Caco-2 (cell line): Measurements from ENCODE around the gene KRT25. TPM values are rescaled to one million over a fixed set of nuclear protein-coding genes. Genes with fewer than 3 reads are reported as not detected.

Experiments used
- BruUV-seq: library from RNA; stranded (reverse); fragments of 400-500 nt; replicated peaks from 2 replicates; lab custom pipeline; 2021; lab: Mats Ljungman, UMichigan
- CTCF ChIA-PET: fragments of 300-600 bp; sonication (Branson Sonifier 250); formaldehyde crosslinking; loops from one replicate; lab custom pipeline; 2022; ENCODE audit warnings: antibody characterized with exemption; lab: Charles Lee
- POLR2A ChIA-PET: fragments of 300-600 bp; sonication (Branson Sonifier 250); formaldehyde crosslinking; loops from one replicate; lab custom pipeline; 2022; ENCODE audit warnings: antibody characterized with exemption; lab: Charles Lee
- DNase-seq, 2 experiments: peaks; one replicate each; pipeline versions ENCODE4 v3.0.0 to v3.0.0-alpha.2; 2020 to 2022
- H3K27me3 ChIP-seq: replicated peaks from 2 replicates; pipeline ENCODE4 v1.6.0; 2011; ENCODE audit warnings: low read length; ENCODE audit not compliant: control insufficient read depth, insufficient read depth
- H3K36me3 ChIP-seq: 2 replicates; pipeline ENCODE4 v1.5.1; 2011; ENCODE audit warnings: low read length; ENCODE audit not compliant: control insufficient read depth, insufficient read depth
- H3K4me1 ChIP-seq: fragments of 250-450 bp; sonication (Bioruptor Pico); 2 replicates; pipeline ENCODE4 v1.5.1; 2020; ENCODE audit warnings: mild to moderate bottlenecking
- H3K4me3 ChIP-seq: 2 replicates; pipeline ENCODE4 v1.5.1; 2011; ENCODE audit warnings: low read depth, mild to moderate bottlenecking, control low read depth, low read length
- H3K9me3 ChIP-seq: fragments of 250-450 bp; sonication (Bioruptor Pico); 2 replicates; pipeline ENCODE4 v1.5.1; 2020; ENCODE audit warnings: mild to moderate bottlenecking, moderate library complexity
- H3K27ac Mint-ChIP-seq: one replicate; pipeline ENCODE4 v1.8.0; 2022; ENCODE audit warnings: mixed read lengths; ENCODE audit not compliant: unreplicated experiment
- H3K27me3 Mint-ChIP-seq: one replicate; pipeline ENCODE4 v1.8.0; 2022; ENCODE audit warnings: mixed read lengths; ENCODE audit not compliant: insufficient read depth, unreplicated experiment
- H3K36me3 Mint-ChIP-seq: one replicate; pipeline ENCODE4 v1.8.0; 2022; ENCODE audit warnings: mild to moderate bottlenecking, mixed read lengths; ENCODE audit not compliant: insufficient read depth, unreplicated experiment
- H3K4me1 Mint-ChIP-seq: one replicate; pipeline ENCODE4 v1.8.0; 2022; ENCODE audit warnings: low read depth, mixed read lengths; ENCODE audit not compliant: unreplicated experiment
- H3K4me3 Mint-ChIP-seq: one replicate; pipeline ENCODE4 v1.8.0; 2022; ENCODE audit warnings: mild to moderate bottlenecking, moderate library complexity, mixed read lengths; ENCODE audit not compliant: unreplicated experiment
- H3K9me3 Mint-ChIP-seq: one replicate; pipeline ENCODE4 v1.8.0; 2022; ENCODE audit warnings: mixed read lengths; ENCODE audit not compliant: unreplicated experiment
- CTCF ChIP-seq, 2 experiments: fragments of 200-600 bp in 1 of 2; IDR thresholded peaks; 1 replicate in 1 of 2; 2 replicates in 1 of 2; pipeline versions ENCODE4 v1.5.1 to v1.8.0; 2011 to 2022; ENCODE audit warnings: antibody characterized with exemption in 1 of 2, control low read depth in 1 of 2, inconsistent platforms in 1 of 2, low read depth in 1 of 2, low read length in 1 of 2, mild to moderate bottlenecking in 1 of 2, moderate library complexity in 1 of 2; ENCODE audit not compliant: insufficient read depth in 1 of 2, severe bottlenecking in 1 of 2, unreplicated experiment in 1 of 2
- intact Hi-C: fragments of 100-400 bp; cut with micrococcal nuclease; formaldehyde crosslinking; loops from one replicate; pipeline ENCODE4 v1.10.0; 2022; ENCODE audit not compliant: unreplicated experiment
- total RNA-seq: library from RNA; stranded (reverse); gene quantifications from 2 replicates; pipeline ENCODE4 v1.2.3, GENCODE V29; 2022

The KRT25 gene
- total RNA-seq, 1 experiment from 2014 or later: not detected

GRCh38 chr17:40800381-40800780, 45.2 kb upstream of the KRT25 start:
- no peak overlapping the region for H3K4me3 ChIP-seq
- intact Hi-C loops: loop anchor here (5.0 kb wide), 3 partner anchors 52 to 847 kb away; no protein-coding TSS in a partner anchor

GRCh38 chr17:40799859-40800258, 44.7 kb upstream of the KRT25 start, which contains the start of gene KRT28:
TSS of gene KRT28 (minus strand) at chr17:40799959. CDS start at chr17:40799893, 66 bp downstream.
- no peaks in the 10 kb centered on the region for H3K27me3 ChIP-seq
- no peak within 1 kb of the TSS for H3K27ac Mint-ChIP-seq
- H3K4me3 Mint-ChIP-seq: no peak within 1 kb of the TSS
- no peaks in the 10 kb centered on the region for H3K36me3 Mint-ChIP-seq
- no peak for TF ChIP-seq CTCF (IDR thresholded peaks at IDR 0.05; ENCODE audit: insufficient read depth in 1 of 2, low read depth in 1 of 2, low read length in 1 of 2, severe bottlenecking in 1 of 2, unreplicated experiment in 1 of 2)
- H3K4me1 Mint-ChIP-seq: no peaks in the 10 kb centered on the region
- H3K9me3 Mint-ChIP-seq: no peaks in the 10 kb centered on the region
- no peaks in the 10 kb centered on the region for H3K9me3 ChIP-seq
- 0 out of 2 replicates have a peak, but pooled peaks cover 5% of the 10 kb centered on the region for H3K4me1 ChIP-seq
- intact Hi-C loops: loop anchor here (5.0 kb wide), 3 partner anchors 52 to 847 kb away; no protein-coding TSS in a partner anchor
- DNase-seq: no peak
- peaks cover 6% of the 10 kb centered on the region for H3K27me3 Mint-ChIP-seq
- no peak within 1 kb of the TSS for H3K4me3 ChIP-seq
- BruUV-seq: no TSS peak
- ChIA-PET CTCF (no interaction called here), POLR2A (no interaction called here)
- H3K36me3 ChIP-seq: no peaks in the 10 kb centered on the region

More at GRCh38 chr17:40800381-40800780, 45.2 kb upstream of the KRT25 start:
- CTCF ChIA-PET: no interaction called here
- BruUV-seq: no TSS peak
- Mint-ChIP-seq H3K27ac (no peak overlapping the region), H3K27me3 (peaks cover 6% of the 10 kb centered on the region), H3K4me3 (no peak overlapping the region), H3K4me1 (no peaks in the 10 kb centered on the region), H3K36me3 (no peaks in the 10 kb centered on the region), H3K9me3 (no peaks in the 10 kb centered on the region)
- Histone ChIP-seq H3K27me3 (no peaks in the 10 kb centered on the region), H3K4me1 (0 out of 2 replicates have a peak, but pooled peaks cover 5% of the 10 kb centered on the region), H3K36me3 (no peaks in the 10 kb centered on the region), H3K9me3 (no peaks in the 10 kb centered on the region)
- DNase-seq: no peak
- POLR2A ChIA-PET: no interaction called here
- TF ChIP-seq CTCF (IDR thresholded peaks at IDR 0.05; ENCODE audit: insufficient read depth in 1 of 2, low read depth in 1 of 2, low read length in 1 of 2, severe bottlenecking in 1 of 2, unreplicated experiment in 1 of 2): no peak

- no peak overlapping the region for H3K4me3 ChIP-seq
- H3K27me3 ChIP-seq: no peaks in the 10 kb centered on the region
- no peak for TF ChIP-seq CTCF (IDR thresholded peaks at IDR 0.05; ENCODE audit: insufficient read depth in 1 of 2, low read depth in 1 of 2, low read length in 1 of 2, severe bottlenecking in 1 of 2, unreplicated experiment in 1 of 2)
- H3K9me3 ChIP-seq: no peaks in the 10 kb centered on the region
- no peak overlapping the region for H3K27ac Mint-ChIP-seq
- no TSS peak for BruUV-seq
- H3K4me1 ChIP-seq: no peaks in the 10 kb centered on the region
- H3K4me1 Mint-ChIP-seq: no peaks in the 10 kb centered on the region
- POLR2A ChIA-PET: no interaction called here
- intact Hi-C loops: no loop called here
- DNase-seq: no peak
- H3K4me3 Mint-ChIP-seq: no peak overlapping the region
- no peaks in the 10 kb centered on the region for H3K9me3 Mint-ChIP-seq
- CTCF ChIA-PET: no interaction called here
- no peaks in the 10 kb centered on the region for H3K36me3 ChIP-seq
- no peaks in the 10 kb centered on the region for H3K36me3 Mint-ChIP-seq
- H3K27me3 Mint-ChIP-seq: peaks cover 9% of the 10 kb centered on the region
Measured at GRCh38 chr17:40796846-40797245, 41.7 kb upstream of the KRT25 start.
